IMR-90 (cell line): Measurements from ENCODE around the gene NPAS3. TPM values are rescaled to one million over a fixed set of nuclear protein-coding genes. Genes with fewer than 3 reads are reported as not detected.

Source experiments
- ATAC-seq: fragments of 200-7000 bp; cut with Tn5 transposase; 2 replicates; pipeline ENCODE4 v1.9.1; 2020; ENCODE audit warnings: low read depth, mild to moderate bottlenecking, moderate library complexity
- BruUV-seq: library from RNA; stranded (reverse); fragments of 400-500 nt; replicated peaks from 2 replicates; lab custom pipeline; 2021; lab: Mats Ljungman, UMichigan
- CTCF ChIA-PET: fragments of 300-600 bp; formaldehyde crosslinking; extraction: SDS; loops from one replicate; lab custom pipeline; 2021; ENCODE audit warnings: antibody characterized with exemption; lab: Yijun Ruan, JAX
- POLR2A ChIA-PET: fragments of 300-600 bp; sonication (Branson Sonifier 250); formaldehyde crosslinking; loops from one replicate; lab custom pipeline; 2022; ENCODE audit warnings: antibody characterized with exemption; ENCODE audit not compliant: unreplicated experiment; lab: Charles Lee
- DNase-seq: peaks from one replicate; pipeline ENCODE4 v3.0.0; 2013
- H2AFZ ChIP-seq: replicated peaks from 2 replicates; pipeline ENCODE3; 2013; ENCODE audit warnings: low read length, mild to moderate bottlenecking; ENCODE audit not compliant: poor library complexity
- H2AK5ac ChIP-seq: 2 replicates; pipeline ENCODE4 v1.6.1; 2013; ENCODE audit warnings: low read depth, low read length, inconsistent platforms
- H2AK9ac ChIP-seq: replicated peaks from 2 replicates; pipeline ENCODE3; 2013; ENCODE audit warnings: mild to moderate bottlenecking, low read depth, low read length, moderate library complexity; ENCODE audit not compliant: poor library complexity
- H2BK120ac ChIP-seq: 2 replicates; pipeline ENCODE4 v1.6.1; 2013; ENCODE audit warnings: low read depth, low read length, inconsistent platforms
- H2BK15ac ChIP-seq: 3 replicates; pipeline ENCODE4 v1.6.1; 2013; ENCODE audit warnings: low read depth, low read length, inconsistent platforms
- H2BK20ac ChIP-seq: 2 replicates; pipeline ENCODE4 v1.6.1; 2013; ENCODE audit warnings: low read depth, mild to moderate bottlenecking, inconsistent platforms, low read length, moderate library complexity
- H2BK5ac ChIP-seq: 2 replicates; pipeline ENCODE4 v1.6.1; 2013; ENCODE audit warnings: mild to moderate bottlenecking, low read depth, low read length, inconsistent platforms; ENCODE audit not compliant: poor library complexity, severe bottlenecking
- H3K14ac ChIP-seq: replicated peaks from 2 replicates; pipeline ENCODE4 v1.6.1; 2013; ENCODE audit warnings: low read depth, low read length, inconsistent platforms
- H3K18ac ChIP-seq: 2 replicates; pipeline ENCODE4 v1.6.1; 2013; ENCODE audit warnings: low read depth, low read length, control low read depth
- H3K23ac ChIP-seq: 2 replicates; pipeline ENCODE4 v1.6.1; 2013; ENCODE audit warnings: low read depth, low read length, inconsistent platforms
- H3K27ac ChIP-seq: 2 replicates; pipeline ENCODE4 v1.5.1; 2013; ENCODE audit warnings: mild to moderate bottlenecking, control low read depth, low read length; ENCODE audit not compliant: insufficient read depth
- H3K27me3 ChIP-seq: 2 replicates; pipeline ENCODE4 v1.6.1; 2013; ENCODE audit warnings: low read length; ENCODE audit not compliant: control insufficient read depth, insufficient read depth
- H3K36me3 ChIP-seq: 2 replicates; pipeline ENCODE4 v1.6.1; 2013; ENCODE audit warnings: low read length, mixed read lengths; ENCODE audit not compliant: control insufficient read depth, insufficient read depth
- H3K4ac ChIP-seq: 2 replicates; pipeline ENCODE4 v1.6.1; 2013; ENCODE audit warnings: low read depth, low read length, inconsistent platforms
- H3K4me1 ChIP-seq: 2 replicates; pipeline ENCODE4 v1.6.1; 2013; ENCODE audit warnings: low read length, mixed read lengths; ENCODE audit not compliant: control insufficient read depth, insufficient read depth
- H3K4me2 ChIP-seq: 2 replicates; pipeline ENCODE4 v1.6.1; 2013; ENCODE audit warnings: low read depth, mild to moderate bottlenecking, control low read depth, low read length, moderate library complexity
- H3K4me3 ChIP-seq: 2 replicates; pipeline ENCODE4 v1.5.1; 2013; ENCODE audit warnings: low read depth, mild to moderate bottlenecking, control low read depth, low read length, moderate library complexity; ENCODE audit not compliant: insufficient read depth
- H3K56ac ChIP-seq: 2 replicates; pipeline ENCODE4 v1.6.1; 2013; ENCODE audit warnings: low read length, inconsistent platforms; ENCODE audit not compliant: insufficient read depth; ENCODE audit errors: extremely low read depth
- H3K79me1 ChIP-seq, 2 experiments: 2 replicates each; pipeline ENCODE4 v1.6.1; 2013; ENCODE audit warnings: low read length in 2 of 2, inconsistent platforms in 1 of 2, low read depth in 1 of 2
- H3K9ac ChIP-seq: 2 replicates; pipeline ENCODE4 v1.6.1; 2013; ENCODE audit warnings: low read depth, low read length, control low read depth
- H3K9me1 ChIP-seq: 2 replicates; pipeline ENCODE4 v1.6.1; 2013; ENCODE audit warnings: low read length, inconsistent platforms; ENCODE audit not compliant: insufficient read depth
- H3K9me3 ChIP-seq: 2 replicates; pipeline ENCODE4 v1.6.1; 2013; ENCODE audit warnings: low read length; ENCODE audit not compliant: control insufficient read depth, insufficient read depth
- H4K20me1 ChIP-seq: 2 replicates; pipeline ENCODE4 v1.6.1; 2013; ENCODE audit warnings: low read length, inconsistent platforms; ENCODE audit not compliant: insufficient read depth
- H4K5ac ChIP-seq: 2 replicates; pipeline ENCODE4 v1.6.1; 2013; ENCODE audit warnings: mild to moderate bottlenecking, low read depth, low read length, control low read depth
- H4K8ac ChIP-seq, 2 experiments: 2 replicates each; pipeline ENCODE4 v1.6.1; 2013; ENCODE audit warnings: low read depth in 2 of 2, low read length in 2 of 2, control low read depth in 1 of 2, inconsistent platforms in 1 of 2
- H4K91ac ChIP-seq: 2 replicates; pipeline ENCODE4 v1.6.1; 2013; ENCODE audit warnings: low read depth, low read length, inconsistent platforms; ENCODE audit not compliant: insufficient read depth
- BHLHE40 ChIP-seq: fragments of 150-350 bp; IDR thresholded peaks from 2 replicates; pipeline ENCODE4 v1.6.1; 2016; ENCODE audit warnings: mild to moderate bottlenecking, low read depth, low read length
- CEBPB ChIP-seq: IDR thresholded peaks from 2 replicates; pipeline ENCODE4 v1.6.1; 2012; ENCODE audit warnings: low read depth, low read length, improper control_type of control experiment
- CHD1 ChIP-seq: IDR thresholded peaks from 2 replicates; pipeline ENCODE4 v1.6.1; 2012; ENCODE audit warnings: low read depth, low read length, improper control_type of control experiment
- FOS ChIP-seq: fragments of 150-350 bp; IDR thresholded peaks from 2 replicates; pipeline ENCODE4 v1.6.1; 2016; ENCODE audit warnings: low read depth, low read length
- MAFK ChIP-seq: IDR thresholded peaks from 2 replicates; pipeline ENCODE4 v1.6.1; 2012; ENCODE audit warnings: low read depth, low read length, improper control_type of control experiment
- MAZ ChIP-seq: IDR thresholded peaks from 2 replicates; pipeline ENCODE4 v1.6.1; 2012; ENCODE audit warnings: low read depth, mild to moderate bottlenecking, low read length, improper control_type of control experiment, moderate library complexity, borderline replicate concordance
- MXI1 ChIP-seq: IDR thresholded peaks from 2 replicates; pipeline ENCODE4 v1.6.1; 2012; ENCODE audit warnings: low read depth, mild to moderate bottlenecking, low read length, moderate library complexity, borderline replicate concordance
- NFE2L2 ChIP-seq: fragments of 150-350 bp; IDR thresholded peaks from 2 replicates; pipeline ENCODE4 v1.6.1; 2016; ENCODE audit warnings: low read depth, mild to moderate bottlenecking, low read length
- POLR2A ChIP-seq: IDR thresholded peaks from 2 replicates; pipeline ENCODE4 v1.6.1; 2012; ENCODE audit warnings: mild to moderate bottlenecking, low read depth, low read length
- RAD21 ChIP-seq: IDR thresholded peaks from 2 replicates; pipeline ENCODE4 v1.6.1; 2012; ENCODE audit warnings: low read length, improper control_type of control experiment
- RCOR1 ChIP-seq: IDR thresholded peaks from 2 replicates; pipeline ENCODE4 v1.6.1; 2012; ENCODE audit warnings: mild to moderate bottlenecking, low read length, improper control_type of control experiment; ENCODE audit not compliant: insufficient replicate concordance
- RFX5 ChIP-seq: IDR thresholded peaks from 2 replicates; pipeline ENCODE4 v1.8.0; 2012; ENCODE audit warnings: low read depth, mild to moderate bottlenecking, low read length, moderate library complexity
- SMC3 ChIP-seq: fragments of 150-350 bp; IDR thresholded peaks from 2 replicates; pipeline ENCODE4 v1.6.1; 2016; ENCODE audit warnings: low read depth, mild to moderate bottlenecking, antibody characterized with exemption, low read length, moderate library complexity
- WGBS, 2 experiments: methylation state at CpG; one replicate each; pipeline versions ENCODE4 v1.1.5 to v1.1.7; 2013; ENCODE audit warnings: missing lambda C conversion rate in 2 of 2; ENCODE audit not compliant: insufficient read length in 1 of 2; ENCODE audit errors: extremely low coverage in 2 of 2; 5-methylcytosine and 5-hydroxymethylcytosine counted together
- dilution Hi-C: fragments of 300-500 bp; cut with HindIII; formaldehyde crosslinking; loops from one replicate; pipeline ENCODE4 v1.14.3; 2018; ENCODE audit warnings: low sequenced_read_pairs; ENCODE audit not compliant: unreplicated experiment
- in situ Hi-C: fragments of 300-500 bp; cut with MboI; formaldehyde crosslinking; loops from 3 replicates; pipeline ENCODE4 v1.14.3; 2019; ENCODE audit warnings: low sequenced_read_pairs, inconsistent platforms, mixed read lengths
- intact Hi-C: fragments of 100-400 bp; cut with micrococcal nuclease; formaldehyde crosslinking; loops from 2 replicates; pipeline ENCODE4 v1.10.0; 2022
- polyA plus RNA-seq, 3 experiments: library from polyadenylated mRNA; depleted of rRNA; stranded (reverse); fragments of >200 nt; gene quantifications; 2 replicates each; pipeline ENCODE4 v1.2.3, GENCODE V29; 2012; ENCODE audit warnings: low replicate concordance in 1 of 3
- total RNA-seq: library from RNA; depleted of rRNA; stranded (reverse); fragments of >200 nt; gene quantifications from 2 replicates; pipeline ENCODE4 v1.2.3, GENCODE V29; 2012
- TF ChIP-seq, protein P1 (sequence below): fragments of 150-350 bp; IDR thresholded peaks from 2 replicates; pipeline ENCODE4 v1.6.1; 2016; ENCODE audit warnings: low read depth, mild to moderate bottlenecking, low read length, moderate library complexity, borderline replicate concordance
- TF ChIP-seq, protein P2 (sequence below): conservative IDR thresholded peaks from 2 replicates; pipeline ENCODE4 v1.5.1; 2012; ENCODE audit warnings: mild to moderate bottlenecking, low read depth, low read length, improper control_type of control experiment
- TF ChIP-seq, protein P3 (sequence below): fragments of 150-350 bp; IDR thresholded peaks from 2 replicates; pipeline ENCODE4 v1.6.1; 2017; ENCODE audit warnings: mild to moderate bottlenecking, antibody characterized with exemption, low read length, low read depth

Gene NPAS3
- total and polyA plus RNA-seq, 2 of the 4 experiments (the other 2 are of a cell fraction): not detected

DNA sequence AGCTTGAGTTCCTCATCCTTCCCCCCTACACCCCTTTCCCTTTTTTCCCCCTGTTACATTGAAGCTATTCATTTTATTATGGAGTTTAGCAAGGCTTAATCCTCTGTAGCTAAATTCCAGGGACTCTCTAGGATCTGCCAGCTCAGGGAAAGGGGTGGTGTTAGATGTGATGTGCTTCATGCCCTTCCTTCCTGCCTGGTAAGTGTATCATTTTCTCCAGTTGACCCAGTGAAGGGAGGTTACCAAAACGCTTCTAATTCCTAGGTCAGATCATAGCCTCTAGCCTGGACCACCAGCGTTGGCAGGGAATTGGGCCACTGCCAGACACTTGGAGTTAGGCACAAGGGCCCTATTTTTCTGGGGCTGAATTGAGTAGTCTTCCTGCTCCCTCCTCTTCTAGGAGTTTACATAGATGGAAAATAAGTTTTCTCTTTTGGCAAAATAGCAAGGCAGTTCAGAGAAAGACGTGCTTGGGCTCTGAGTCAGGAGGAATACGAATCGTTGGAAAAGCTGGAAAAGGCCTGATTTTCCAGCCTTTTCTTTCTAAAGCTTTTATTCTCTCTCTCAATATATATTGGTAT is 88.3 kb downstream of the NPAS3 start:
- Histone ChIP-seq H2AK9ac (no peak overlapping the region), H4K20me1 (no peaks in the 10 kb centered on the region), H2BK15ac (no peak overlapping the region), H3K4me1 (no peaks in the 10 kb centered on the region), H3K27ac (no peak overlapping the region), H2BK20ac (no peak overlapping the region), H3K4me3 (no peak overlapping the region), H4K8ac (no peak overlapping the region), H3K9me3 (no peaks in the 10 kb centered on the region), H3K4me2 (no peak overlapping the region), H3K56ac (no peak overlapping the region), H3K79me1 (no peaks in the 10 kb centered on the region), H4K91ac (no peak overlapping the region), H2BK120ac (no peak overlapping the region), H3K14ac (no peak overlapping the region), H2AK5ac (no peak overlapping the region), H3K27me3 (no peaks in the 10 kb centered on the region), H3K36me3 (no peaks in the 10 kb centered on the region), H2BK5ac (no peak overlapping the region), H3K4ac (no peak overlapping the region), H2AFZ (no peak overlapping the region), H4K5ac (no peak overlapping the region), H3K23ac (no peak overlapping the region), H3K18ac (no peak overlapping the region), H3K9me1 (no peaks in the 10 kb centered on the region), H3K9ac (no peak overlapping the region)
- POLR2A ChIA-PET: no interaction called here
- intact Hi-C loops: no loop called here
- no CpG with 5 or more reads among the region's 5 CpGs for WGBS, 2 experiments
- TF ChIP-seq MAFK (no peak), RAD21 (no peak), NFE2L2 (no peak), MAZ (no peak), RFX5 (no peak), CEBPB (no peak), CHD1 (no peak), BHLHE40 (no peak), FOS (no peak), POLR2A (no peak), MXI1 (no peak), SMC3 (no peak), RCOR1 (no peak)
- TF ChIP-seq, protein P1, sequence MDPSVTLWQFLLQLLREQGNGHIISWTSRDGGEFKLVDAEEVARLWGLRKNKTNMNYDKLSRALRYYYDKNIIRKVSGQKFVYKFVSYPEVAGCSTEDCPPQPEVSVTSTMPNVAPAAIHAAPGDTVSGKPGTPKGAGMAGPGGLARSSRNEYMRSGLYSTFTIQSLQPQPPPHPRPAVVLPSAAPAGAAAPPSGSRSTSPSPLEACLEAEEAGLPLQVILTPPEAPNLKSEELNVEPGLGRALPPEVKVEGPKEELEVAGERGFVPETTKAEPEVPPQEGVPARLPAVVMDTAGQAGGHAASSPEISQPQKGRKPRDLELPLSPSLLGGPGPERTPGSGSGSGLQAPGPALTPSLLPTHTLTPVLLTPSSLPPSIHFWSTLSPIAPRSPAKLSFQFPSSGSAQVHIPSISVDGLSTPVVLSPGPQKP: no peak
- TF ChIP-seq, protein P2, sequence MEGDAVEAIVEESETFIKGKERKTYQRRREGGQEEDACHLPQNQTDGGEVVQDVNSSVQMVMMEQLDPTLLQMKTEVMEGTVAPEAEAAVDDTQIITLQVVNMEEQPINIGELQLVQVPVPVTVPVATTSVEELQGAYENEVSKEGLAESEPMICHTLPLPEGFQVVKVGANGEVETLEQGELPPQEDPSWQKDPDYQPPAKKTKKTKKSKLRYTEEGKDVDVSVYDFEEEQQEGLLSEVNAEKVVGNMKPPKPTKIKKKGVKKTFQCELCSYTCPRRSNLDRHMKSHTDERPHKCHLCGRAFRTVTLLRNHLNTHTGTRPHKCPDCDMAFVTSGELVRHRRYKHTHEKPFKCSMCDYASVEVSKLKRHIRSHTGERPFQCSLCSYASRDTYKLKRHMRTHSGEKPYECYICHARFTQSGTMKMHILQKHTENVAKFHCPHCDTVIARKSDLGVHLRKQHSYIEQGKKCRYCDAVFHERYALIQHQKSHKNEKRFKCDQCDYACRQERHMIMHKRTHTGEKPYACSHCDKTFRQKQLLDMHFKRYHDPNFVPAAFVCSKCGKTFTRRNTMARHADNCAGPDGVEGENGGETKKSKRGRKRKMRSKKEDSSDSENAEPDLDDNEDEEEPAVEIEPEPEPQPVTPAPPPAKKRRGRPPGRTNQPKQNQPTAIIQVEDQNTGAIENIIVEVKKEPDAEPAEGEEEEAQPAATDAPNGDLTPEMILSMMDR: no peak
- TF ChIP-seq, protein P3, sequence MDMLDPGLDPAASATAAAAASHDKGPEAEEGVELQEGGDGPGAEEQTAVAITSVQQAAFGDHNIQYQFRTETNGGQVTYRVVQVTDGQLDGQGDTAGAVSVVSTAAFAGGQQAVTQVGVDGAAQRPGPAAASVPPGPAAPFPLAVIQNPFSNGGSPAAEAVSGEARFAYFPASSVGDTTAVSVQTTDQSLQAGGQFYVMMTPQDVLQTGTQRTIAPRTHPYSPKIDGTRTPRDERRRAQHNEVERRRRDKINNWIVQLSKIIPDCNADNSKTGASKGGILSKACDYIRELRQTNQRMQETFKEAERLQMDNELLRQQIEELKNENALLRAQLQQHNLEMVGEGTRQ: no peak
- in situ Hi-C loops: no loop called here
- CTCF ChIA-PET: interaction anchor here (0.7 kb wide), 1 partner anchor 136 kb away, joined by 3 read pairs; no protein-coding TSS in a partner anchor
- dilution Hi-C loops: no loop called here
- no TSS peak for BruUV-seq
- ATAC-seq: no peak
- no peak for DNase-seq
